Measurements from ENCODE around the gene SARNP. TPM values are rescaled to one million over a fixed set of nuclear protein-coding genes. Genes with fewer than 3 reads are reported as not detected.

The SARNP gene
- polyA plus RNA-seq, 1 of the 3 experiments (the other 2 are of a cell fraction) = 65.8 TPM

DNA sequence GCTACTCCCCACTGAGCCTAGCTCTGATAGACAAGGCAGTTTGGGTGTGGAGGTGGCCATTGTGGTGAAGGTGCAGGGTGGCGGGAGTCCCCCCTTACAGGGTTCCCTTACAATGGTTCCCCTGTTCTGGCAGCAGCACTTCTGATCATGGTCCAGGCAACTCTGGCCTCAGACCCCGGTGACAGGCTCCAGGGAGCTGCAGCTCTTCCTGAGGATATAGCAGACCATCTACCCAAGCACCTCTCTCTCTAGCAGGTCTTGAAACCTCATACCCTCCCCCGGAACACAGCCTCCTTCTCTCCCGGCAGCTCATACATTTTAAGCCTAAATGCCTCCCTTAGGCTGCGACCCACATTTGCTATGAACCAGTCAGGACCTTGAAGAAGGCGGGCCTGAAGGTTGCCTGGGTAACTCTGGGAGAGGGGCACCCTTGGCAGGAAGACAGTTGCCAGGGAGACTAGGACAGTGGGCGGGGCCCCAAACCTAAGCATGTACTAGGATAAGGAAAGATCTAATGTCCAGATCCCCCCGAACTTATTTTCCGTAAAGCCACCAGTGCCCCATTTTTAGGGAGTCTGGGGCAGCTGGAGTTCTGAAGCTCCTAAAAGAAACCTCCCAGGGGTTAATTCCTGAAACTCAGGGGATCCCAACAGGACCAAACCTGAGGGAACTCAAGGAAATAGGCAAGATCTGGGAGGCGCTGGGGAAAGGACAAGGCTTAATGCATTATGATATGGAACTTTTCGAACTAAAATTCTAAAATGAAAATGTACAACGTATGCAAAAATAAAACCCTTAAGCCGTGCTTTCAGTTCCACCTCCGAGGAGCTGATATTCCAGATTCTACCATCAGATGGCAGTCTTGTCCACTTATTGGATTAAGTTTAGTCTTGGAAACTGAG lies 79.2 kb downstream of the SARNP start:
- Histone ChIP-seq H3K4me2 (peak overlapping the region; percentile 99), H3K9ac (peak overlapping the region; percentile 70), H3K27ac (ENCODE audit: low read depth in 2 of 2, low read length in 1 of 2) (peak overlapping the region; percentile 80 to 83), H3K4me1 (ENCODE audit: control insufficient read depth in 1 of 2, insufficient read depth in 2 of 2, low read depth in 1 of 2, low read length in 1 of 2) (peaks cover 9 to 24% of the 10 kb centered on the region in 2 experiments; a peak in 3 of 4 replicates), H3K9me2 (no peaks in the 10 kb centered on the region), H4K20me1 (ENCODE audit: insufficient read depth) (no peaks in the 10 kb centered on the region), H3F3A (replicated peaks; ENCODE audit: insufficient read depth) (peaks cover 17% of the 10 kb centered on the region), H3K27me3 (ENCODE audit: insufficient read depth) (no peaks in the 10 kb centered on the region), H3K79me2 (ENCODE audit: insufficient read depth) (no peaks in the 10 kb centered on the region), H2AFZ (ENCODE audit: low read depth) (peak overlapping the region; percentile 100), H3K9me3 (no peaks in the 10 kb centered on the region), H3K36me3 (replicated peaks in 1 of 2; ENCODE audit: control insufficient read depth in 1 of 2, insufficient read depth in 2 of 2, low read length in 1 of 2) (no peaks in the 10 kb centered on the region), H3K4me3 (ENCODE audit: low read depth in 2 of 2, low read length in 1 of 2) (peak overlapping the region; percentile 66 to 98)
- WGBS (ENCODE audit: low lambda C conversion rate) = 8% methylated on average over 14 of the region's 14 CpGs
- TF ChIP-seq TAF1 (IDR thresholded peaks at IDR 0.05; ENCODE audit: borderline replicate concordance, low read depth, low read length) = 0 out of 2 replicates have a peak, but pooled peaks have one; percentile 26
- peak; percentile 93 for TF ChIP-seq MXI1 (IDR thresholded peaks at IDR 0.05; ENCODE audit: low read depth, low read length)
- 0 out of 2 replicates have a peak, but pooled peaks have one; percentile 13 for TF ChIP-seq SIN3A (IDR thresholded peaks at IDR 0.05; ENCODE audit: borderline replicate concordance, low read depth, low read length)
- no peak for TF ChIP-seq JUND (IDR thresholded peaks at IDR 0.05)
- TF ChIP-seq YY1 (IDR thresholded peaks at IDR 0.05; ENCODE audit: low read depth) = no peak
- no peak for TF ChIP-seq NRF1 (IDR thresholded peaks at IDR 0.05; ENCODE audit: low read depth, low read length)
- TF ChIP-seq IRF3 (IDR thresholded peaks at IDR 0.05; ENCODE audit: low read depth, low read length) = no peak
- TF ChIP-seq FOXJ3 (CRISPR knock-in tag; IDR thresholded peaks at IDR 0.05) = no peak
- TF ChIP-seq SMC3 (IDR thresholded peaks at IDR 0.05; ENCODE audit: low read depth, low read length) = peak; percentile 75
- TF ChIP-seq, protein P1, sequence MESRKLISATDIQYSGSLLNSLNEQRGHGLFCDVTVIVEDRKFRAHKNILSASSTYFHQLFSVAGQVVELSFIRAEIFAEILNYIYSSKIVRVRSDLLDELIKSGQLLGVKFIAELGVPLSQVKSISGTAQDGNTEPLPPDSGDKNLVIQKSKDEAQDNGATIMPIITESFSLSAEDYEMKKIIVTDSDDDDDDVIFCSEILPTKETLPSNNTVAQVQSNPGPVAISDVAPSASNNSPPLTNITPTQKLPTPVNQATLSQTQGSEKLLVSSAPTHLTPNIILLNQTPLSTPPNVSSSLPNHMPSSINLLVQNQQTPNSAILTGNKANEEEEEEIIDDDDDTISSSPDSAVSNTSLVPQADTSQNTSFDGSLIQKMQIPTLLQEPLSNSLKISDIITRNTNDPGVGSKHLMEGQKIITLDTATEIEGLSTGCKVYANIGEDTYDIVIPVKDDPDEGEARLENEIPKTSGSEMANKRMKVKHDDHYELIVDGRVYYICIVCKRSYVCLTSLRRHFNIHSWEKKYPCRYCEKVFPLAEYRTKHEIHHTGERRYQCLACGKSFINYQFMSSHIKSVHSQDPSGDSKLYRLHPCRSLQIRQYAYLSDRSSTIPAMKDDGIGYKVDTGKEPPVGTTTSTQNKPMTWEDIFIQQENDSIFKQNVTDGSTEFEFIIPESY (IDR thresholded peaks at IDR 0.05; ENCODE audit: borderline replicate concordance, low read depth) = no peak
- no peak; the same call in 1 of the 2 replicates for TF ChIP-seq POLR2AphosphoS5 (IDR thresholded peaks at IDR 0.05; ENCODE audit: low read depth, low read length)
- peak; percentile 39 for TF ChIP-seq CHD2 (IDR thresholded peaks at IDR 0.05; ENCODE audit: low read length, partially characterized antibody)
- TF ChIP-seq RAD21 (IDR thresholded peaks at IDR 0.05; ENCODE audit: low read length) = peak; percentile 96
- TF ChIP-seq TEAD4 (IDR thresholded peaks at IDR 0.05; ENCODE audit: borderline replicate concordance, insufficient read depth) = no peak
- 0 out of 2 replicates have a peak, but pooled peaks have one; percentile 26 for TF ChIP-seq RCOR1 (IDR thresholded peaks at IDR 0.05; ENCODE audit: low read length)
- TF ChIP-seq RFX5 (IDR thresholded peaks at IDR 0.05; ENCODE audit: low read length) = peak; percentile 91
- TF ChIP-seq, protein P2, sequence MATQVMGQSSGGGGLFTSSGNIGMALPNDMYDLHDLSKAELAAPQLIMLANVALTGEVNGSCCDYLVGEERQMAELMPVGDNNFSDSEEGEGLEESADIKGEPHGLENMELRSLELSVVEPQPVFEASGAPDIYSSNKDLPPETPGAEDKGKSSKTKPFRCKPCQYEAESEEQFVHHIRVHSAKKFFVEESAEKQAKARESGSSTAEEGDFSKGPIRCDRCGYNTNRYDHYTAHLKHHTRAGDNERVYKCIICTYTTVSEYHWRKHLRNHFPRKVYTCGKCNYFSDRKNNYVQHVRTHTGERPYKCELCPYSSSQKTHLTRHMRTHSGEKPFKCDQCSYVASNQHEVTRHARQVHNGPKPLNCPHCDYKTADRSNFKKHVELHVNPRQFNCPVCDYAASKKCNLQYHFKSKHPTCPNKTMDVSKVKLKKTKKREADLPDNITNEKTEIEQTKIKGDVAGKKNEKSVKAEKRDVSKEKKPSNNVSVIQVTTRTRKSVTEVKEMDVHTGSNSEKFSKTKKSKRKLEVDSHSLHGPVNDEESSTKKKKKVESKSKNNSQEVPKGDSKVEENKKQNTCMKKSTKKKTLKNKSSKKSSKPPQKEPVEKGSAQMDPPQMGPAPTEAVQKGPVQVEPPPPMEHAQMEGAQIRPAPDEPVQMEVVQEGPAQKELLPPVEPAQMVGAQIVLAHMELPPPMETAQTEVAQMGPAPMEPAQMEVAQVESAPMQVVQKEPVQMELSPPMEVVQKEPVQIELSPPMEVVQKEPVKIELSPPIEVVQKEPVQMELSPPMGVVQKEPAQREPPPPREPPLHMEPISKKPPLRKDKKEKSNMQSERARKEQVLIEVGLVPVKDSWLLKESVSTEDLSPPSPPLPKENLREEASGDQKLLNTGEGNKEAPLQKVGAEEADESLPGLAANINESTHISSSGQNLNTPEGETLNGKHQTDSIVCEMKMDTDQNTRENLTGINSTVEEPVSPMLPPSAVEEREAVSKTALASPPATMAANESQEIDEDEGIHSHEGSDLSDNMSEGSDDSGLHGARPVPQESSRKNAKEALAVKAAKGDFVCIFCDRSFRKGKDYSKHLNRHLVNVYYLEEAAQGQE (IDR thresholded peaks at IDR 0.05; ENCODE audit: low read depth, low read length) = no peak
- TF ChIP-seq, protein P3, sequence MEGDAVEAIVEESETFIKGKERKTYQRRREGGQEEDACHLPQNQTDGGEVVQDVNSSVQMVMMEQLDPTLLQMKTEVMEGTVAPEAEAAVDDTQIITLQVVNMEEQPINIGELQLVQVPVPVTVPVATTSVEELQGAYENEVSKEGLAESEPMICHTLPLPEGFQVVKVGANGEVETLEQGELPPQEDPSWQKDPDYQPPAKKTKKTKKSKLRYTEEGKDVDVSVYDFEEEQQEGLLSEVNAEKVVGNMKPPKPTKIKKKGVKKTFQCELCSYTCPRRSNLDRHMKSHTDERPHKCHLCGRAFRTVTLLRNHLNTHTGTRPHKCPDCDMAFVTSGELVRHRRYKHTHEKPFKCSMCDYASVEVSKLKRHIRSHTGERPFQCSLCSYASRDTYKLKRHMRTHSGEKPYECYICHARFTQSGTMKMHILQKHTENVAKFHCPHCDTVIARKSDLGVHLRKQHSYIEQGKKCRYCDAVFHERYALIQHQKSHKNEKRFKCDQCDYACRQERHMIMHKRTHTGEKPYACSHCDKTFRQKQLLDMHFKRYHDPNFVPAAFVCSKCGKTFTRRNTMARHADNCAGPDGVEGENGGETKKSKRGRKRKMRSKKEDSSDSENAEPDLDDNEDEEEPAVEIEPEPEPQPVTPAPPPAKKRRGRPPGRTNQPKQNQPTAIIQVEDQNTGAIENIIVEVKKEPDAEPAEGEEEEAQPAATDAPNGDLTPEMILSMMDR (IDR thresholded peaks at IDR 0.05) = peak; percentile 85
- CTCF ChIA-PET = interaction anchor here (0.5 to 14.4 kb wide), 57 partner anchors 9 to 745 kb away, joined by 3 to 358 read pairs (median 5); partner anchors contain the start of genes BLOC1S1, CD63, DNAJC14 and ORMDL2
- peak; percentile 78 for DNase-seq
- POLR2A ChIA-PET = interaction anchor here (0.7 to 2.0 kb wide), 11 partner anchors 9 to 380 kb away, joined by 3 to 12 read pairs (median 4); partner anchors contain the start of genes DNAJC14, ORMDL2, RAB5B and SARNP

Measured in SK-N-SH (cell line).